GM23248 (cell line): Measurements from ENCODE around the gene STK24. TPM values are rescaled to one million over a fixed set of nuclear protein-coding genes. Genes with fewer than 3 reads are reported as not detected.

ENCODE experiments used
- DNase-seq: peaks from one replicate; pipeline ENCODE4 v3.0.0-alpha.2; 2015
- H2AFZ ChIP-seq: fragments of 200-600 bp; sonication (generic); 2 replicates; pipeline ENCODE4 v1.6.1; 2016; ENCODE audit warnings: antibody characterized with exemption
- H3F3A ChIP-seq: fragments of 200-600 bp; sonication (generic); 2 replicates; pipeline ENCODE4 v1.6.1; 2016; ENCODE audit warnings: mild to moderate bottlenecking, antibody characterized with exemption, mixed run types; ENCODE audit not compliant: insufficient read depth
- H3K27ac ChIP-seq: fragments of 200-600 bp; sonication (generic); 2 replicates; pipeline ENCODE4 v1.5.1; 2016; ENCODE audit warnings: mild to moderate bottlenecking
- H3K27me3 ChIP-seq: fragments of 200-600 bp; sonication (generic); replicated peaks from 2 replicates; pipeline ENCODE4 v1.6.1; 2016; ENCODE audit warnings: mild to moderate bottlenecking; ENCODE audit not compliant: insufficient read depth
- H3K36me3 ChIP-seq: fragments of 200-600 bp; sonication (generic); 2 replicates; pipeline ENCODE4 v1.6.1; 2016; ENCODE audit warnings: low read depth, mild to moderate bottlenecking
- H3K4me1 ChIP-seq: fragments of 200-600 bp; sonication (generic); 2 replicates; pipeline ENCODE4 v1.6.1; 2016; ENCODE audit warnings: mild to moderate bottlenecking; ENCODE audit not compliant: insufficient read depth
- H3K4me2 ChIP-seq: fragments of 200-600 bp; sonication (generic); one replicate; pipeline ENCODE4 v1.6.1; 2016; ENCODE audit warnings: mild to moderate bottlenecking; ENCODE audit not compliant: unreplicated experiment
- H3K4me3 ChIP-seq: fragments of 200-600 bp; sonication (generic); 2 replicates; pipeline ENCODE4 v1.5.1; 2016; ENCODE audit warnings: mild to moderate bottlenecking
- H3K79me2 ChIP-seq: fragments of 200-600 bp; sonication (generic); 2 replicates; pipeline ENCODE4 v1.6.1; 2016; ENCODE audit warnings: mild to moderate bottlenecking; ENCODE audit not compliant: insufficient read depth
- H3K9ac ChIP-seq: fragments of 200-600 bp; sonication (generic); 2 replicates; pipeline ENCODE4 v1.6.1; 2016; ENCODE audit warnings: mild to moderate bottlenecking
- H3K9me2 ChIP-seq: fragments of 200-600 bp; sonication (generic); 2 replicates; pipeline ENCODE4 v1.6.1; 2016; ENCODE audit warnings: mixed run types, mild to moderate bottlenecking, moderate library complexity; ENCODE audit not compliant: insufficient read depth
- H3K9me3 ChIP-seq: fragments of 200-600 bp; sonication (generic); one replicate; pipeline ENCODE4 v1.6.1; 2017; ENCODE audit warnings: low read depth
- H4K20me1 ChIP-seq: fragments of 200-600 bp; sonication (generic); 2 replicates; pipeline ENCODE4 v1.6.0; 2016; ENCODE audit not compliant: insufficient read depth
- EZH2 ChIP-seq: fragments of 200-600 bp; sonication (generic); IDR thresholded peaks from 2 replicates; pipeline ENCODE4 v1.6.1; 2018; ENCODE audit warnings: antibody characterized with exemption, mild to moderate bottlenecking; ENCODE audit not compliant: insufficient read depth, poor library complexity, severe bottlenecking
- EZH2phosphoT487 ChIP-seq: fragments of 200-600 bp; sonication (generic); IDR thresholded peaks from 2 replicates; pipeline ENCODE4 v1.6.1; 2018; ENCODE audit warnings: antibody characterized with exemption, moderate library complexity, mild to moderate bottlenecking, low read depth; ENCODE audit not compliant: insufficient read depth
- WGBS, 2 experiments: methylation state at CpG; one replicate each; pipeline ENCODE4 v1.1.6; 2015 to 2017; ENCODE audit warnings: low lambda C conversion rate in 2 of 2, low coverage in 1 of 2; ENCODE audit errors: missing lambda C conversion rate in 2 of 2; 5-methylcytosine and 5-hydroxymethylcytosine counted together
- in situ Hi-C: fragments of 300-500 bp; cut with MboI; formaldehyde crosslinking; loops from 2 replicates; pipeline ENCODE4 v1.15.0; 2020
- polyA plus RNA-seq: library from polyadenylated mRNA; unstranded; fragments of >200 nt; fragmentation: Nextera tagmentation; extraction: Ambion mirVana; gene quantifications from 2 replicates; pipeline ENCODE4 v1.2.1, GENCODE V29; 2016
- total RNA-seq: library from RNA; depleted of rRNA; stranded (reverse); fragments of >200 nt; shearing (Covaris generic); gene quantifications from 2 replicates; pipeline ENCODE4 v1.2.3, GENCODE V29; 2014

Gene STK24
- total and polyA plus RNA-seq, 2 experiments from 2014 or later = 11.1 to 72.4 TPM

DNA sequence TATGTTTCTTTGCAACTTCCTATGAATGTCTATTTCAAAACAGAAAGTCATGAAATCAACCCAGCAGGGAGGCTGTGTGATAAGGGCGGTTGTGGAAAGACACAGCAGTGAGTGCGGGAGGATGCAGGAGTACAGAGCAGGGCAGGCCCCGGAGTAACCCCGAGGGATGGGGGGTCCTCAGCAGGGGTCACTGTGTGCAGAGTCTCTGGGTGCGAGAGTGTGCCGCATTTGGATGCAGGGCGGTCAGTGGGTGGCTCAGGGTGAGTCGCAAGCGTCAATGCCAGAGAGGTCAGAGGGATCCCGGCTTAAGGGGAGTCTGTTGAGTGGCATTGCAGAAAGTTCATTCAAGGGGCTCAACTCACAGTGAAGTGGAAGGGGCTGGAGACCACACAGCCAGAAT lies 147.8 kb downstream of the STK24 start:
- no peaks in the 10 kb centered on the region for H3K79me2 ChIP-seq
- H4K20me1 ChIP-seq = no peaks in the 10 kb centered on the region
- DNase-seq = no peak
- H3K27ac ChIP-seq = no peak overlapping the region
- no peak overlapping the region for H3K9ac ChIP-seq
- WGBS, 2 experiments = 89 to 98% methylated on average over 9 to 10 of the region's 10 CpGs
- no peaks in the 10 kb centered on the region for H3K27me3 ChIP-seq
- H2AFZ ChIP-seq = no peak overlapping the region
- no peaks in the 10 kb centered on the region for H3K9me3 ChIP-seq
- in situ Hi-C loops = no loop called here
- H3K4me2 ChIP-seq = no peak overlapping the region
- H3K36me3 ChIP-seq = peaks cover 27% of the 10 kb centered on the region; the same call in 1 of the 2 replicates
- H3F3A ChIP-seq = no peaks in the 10 kb centered on the region
- no peak overlapping the region for H3K4me3 ChIP-seq
- no peaks in the 10 kb centered on the region for H3K4me1 ChIP-seq
- TF ChIP-seq EZH2 = no peak
- TF ChIP-seq EZH2phosphoT487 = no peak
- H3K9me2 ChIP-seq = no peaks in the 10 kb centered on the region

DNA sequence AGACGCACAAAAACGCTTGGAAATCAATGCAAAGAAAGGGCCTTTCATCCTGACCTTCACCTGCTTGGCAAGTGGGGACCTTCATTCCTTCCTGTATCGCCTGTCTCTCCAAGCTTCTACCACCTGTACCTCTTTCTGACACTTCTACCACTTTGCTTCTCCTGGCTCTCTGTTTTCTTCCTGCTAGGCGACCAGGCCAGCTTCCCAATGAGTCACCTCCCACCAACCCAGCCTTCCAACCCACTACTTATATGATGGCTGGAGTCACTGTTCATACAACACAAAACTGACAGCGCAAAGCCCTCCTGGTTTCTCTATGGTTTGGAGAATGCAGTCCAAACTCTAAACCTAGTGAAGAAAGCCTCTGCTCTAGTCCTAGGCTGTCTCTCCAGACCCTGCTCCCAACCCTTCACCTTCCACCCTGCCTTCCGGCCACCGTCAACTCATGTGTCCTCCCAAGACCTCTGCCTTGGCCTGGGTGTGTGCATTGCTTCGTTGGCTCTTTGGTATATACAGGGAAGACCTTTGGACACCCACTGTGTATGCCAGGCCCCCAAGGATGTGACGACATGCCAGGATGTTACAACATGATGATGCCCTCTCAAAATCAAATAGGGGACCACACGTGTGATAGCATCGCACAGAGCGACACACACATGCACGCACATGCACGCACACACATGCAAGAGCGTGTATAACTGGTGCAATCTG lies 148.5 kb downstream of the STK24 start:
- DNase-seq = peak; percentile 36
- H3K36me3 ChIP-seq = peaks cover 27% of the 10 kb centered on the region; the same call in 1 of the 2 replicates
- in situ Hi-C loops = no loop called here
- H2AFZ ChIP-seq = no peak overlapping the region
- no peaks in the 10 kb centered on the region for H3K9me3 ChIP-seq
- no peaks in the 10 kb centered on the region for H3K27me3 ChIP-seq
- no peak overlapping the region for H3K9ac ChIP-seq
- H3K4me2 ChIP-seq = no peak overlapping the region
- H3K4me1 ChIP-seq = no peaks in the 10 kb centered on the region
- no peaks in the 10 kb centered on the region for H4K20me1 ChIP-seq
- H3K27ac ChIP-seq = no peak overlapping the region
- WGBS, 2 experiments = 83% methylated on average over 15 of the region's 15 CpGs
- no peak overlapping the region for H3K4me3 ChIP-seq
- no peaks in the 10 kb centered on the region for H3K79me2 ChIP-seq
- H3K9me2 ChIP-seq = no peaks in the 10 kb centered on the region
- TF ChIP-seq EZH2 = no peak
- TF ChIP-seq EZH2phosphoT487 = no peak
- H3F3A ChIP-seq = no peaks in the 10 kb centered on the region

GRCh38 chr13:98427331-98427995 lies 149.4 kb downstream of the STK24 start:
- H3K27me3 ChIP-seq = no peaks in the 10 kb centered on the region
- no peak overlapping the region for H3K9ac ChIP-seq
- H3F3A ChIP-seq = no peaks in the 10 kb centered on the region
- no peak for DNase-seq
- no peak overlapping the region for H3K4me2 ChIP-seq
- no peak overlapping the region for H2AFZ ChIP-seq
- peaks cover 27% of the 10 kb centered on the region; the same call in 1 of the 2 replicates for H3K36me3 ChIP-seq
- no peaks in the 10 kb centered on the region for H3K79me2 ChIP-seq
- no peak overlapping the region for H3K4me3 ChIP-seq
- no peak for TF ChIP-seq EZH2
- no peak for TF ChIP-seq EZH2phosphoT487
- no peaks in the 10 kb centered on the region for H4K20me1 ChIP-seq
- no peaks in the 10 kb centered on the region for H3K9me2 ChIP-seq
- in situ Hi-C loops = no loop called here
- H3K4me1 ChIP-seq = no peaks in the 10 kb centered on the region
- H3K27ac ChIP-seq = no peak overlapping the region
- 67 to 72% methylated on average over 13 of the region's 13 CpGs for WGBS, 2 experiments
- H3K9me3 ChIP-seq = no peaks in the 10 kb centered on the region

- in situ Hi-C loops = loop anchor here (25.0 kb wide), 1 partner anchor 386 kb away; no protein-coding TSS in a partner anchor
These were observed 153.5 kb downstream of the STK24 start for GRCh38 chr13:98423417-98423816.

More at GRCh38 chr13:98423417-98423816, 153.5 kb downstream of the STK24 start:
- H3K4me1 ChIP-seq = no peaks in the 10 kb centered on the region
- no peak overlapping the region for H3K4me2 ChIP-seq
- no peaks in the 10 kb centered on the region for H3K27me3 ChIP-seq
- H3K9me3 ChIP-seq = no peaks in the 10 kb centered on the region
- WGBS, 2 experiments = 79 to 82% methylated on average over 7 of the region's 7 CpGs
- H3K27ac ChIP-seq = no peak overlapping the region
- H3K9me2 ChIP-seq = no peaks in the 10 kb centered on the region
- no peak overlapping the region for H2AFZ ChIP-seq
- peaks cover 27% of the 10 kb centered on the region; the same call in 1 of the 2 replicates for H3K36me3 ChIP-seq
- H3K4me3 ChIP-seq = no peak overlapping the region
- H3K9ac ChIP-seq = no peak overlapping the region
- H4K20me1 ChIP-seq = no peaks in the 10 kb centered on the region
- H3F3A ChIP-seq = no peaks in the 10 kb centered on the region
- DNase-seq = no peak
- TF ChIP-seq EZH2phosphoT487 = no peak
- TF ChIP-seq EZH2 = no peak
- H3K79me2 ChIP-seq = no peaks in the 10 kb centered on the region
